Calu3 (cell line): ENCODE results near the gene PXDN. TPM values are rescaled to one million over a fixed set of nuclear protein-coding genes. Genes with fewer than 3 reads are reported as not detected.

ENCODE experiments used
- BruUV-seq: library from RNA; stranded (reverse); fragments of 400-500 nt; replicated peaks from 2 replicates; lab custom pipeline; 2021; lab: Mats Ljungman, UMichigan
- CTCF ChIA-PET: fragments of 300-600 bp; sonication (Branson Sonifier 250); formaldehyde crosslinking; loops from one replicate; lab custom pipeline; 2022; ENCODE audit warnings: antibody characterized with exemption; lab: Charles Lee
- DNase-seq: peaks from one replicate; pipeline ENCODE4 v3.0.0; 2022
- H3K27ac Mint-ChIP-seq: one replicate; pipeline ENCODE4 v1.8.0; 2022; ENCODE audit warnings: mixed read lengths; ENCODE audit not compliant: unreplicated experiment
- H3K27me3 Mint-ChIP-seq: one replicate; pipeline ENCODE4 v1.8.0; 2022; ENCODE audit warnings: mixed read lengths; ENCODE audit not compliant: unreplicated experiment
- H3K36me3 Mint-ChIP-seq: one replicate; pipeline ENCODE4 v1.8.0; 2022; ENCODE audit warnings: mild to moderate bottlenecking, moderate library complexity, mixed read lengths; ENCODE audit not compliant: insufficient read depth, unreplicated experiment
- H3K4me1 Mint-ChIP-seq: one replicate; pipeline ENCODE4 v1.8.0; 2022; ENCODE audit warnings: mild to moderate bottlenecking, low read depth, mixed read lengths; ENCODE audit not compliant: unreplicated experiment
- H3K4me3 Mint-ChIP-seq: one replicate; pipeline ENCODE4 v1.8.0; 2022; ENCODE audit warnings: mild to moderate bottlenecking, low read depth, moderate library complexity, mixed read lengths; ENCODE audit not compliant: unreplicated experiment
- H3K9me3 Mint-ChIP-seq: one replicate; pipeline ENCODE4 v1.8.0; 2022; ENCODE audit warnings: low read depth, mixed read lengths; ENCODE audit not compliant: unreplicated experiment
- intact Hi-C: fragments of 100-400 bp; cut with micrococcal nuclease; formaldehyde crosslinking; loops from one replicate; pipeline ENCODE4 v1.10.0; 2022; ENCODE audit not compliant: unreplicated experiment
- total RNA-seq: library from RNA; stranded (reverse); gene quantifications from 2 replicates; pipeline ENCODE4 v1.2.3, GENCODE V29; 2022
- TF ChIP-seq, protein P1 (sequence below): fragments of 200-600 bp; IDR thresholded peaks from one replicate; pipeline ENCODE4 v1.8.0; 2022; ENCODE audit warnings: antibody characterized with exemption; ENCODE audit not compliant: unreplicated experiment

The PXDN gene
- total RNA-seq, 1 experiment from 2014 or later, result not detected

DNA sequence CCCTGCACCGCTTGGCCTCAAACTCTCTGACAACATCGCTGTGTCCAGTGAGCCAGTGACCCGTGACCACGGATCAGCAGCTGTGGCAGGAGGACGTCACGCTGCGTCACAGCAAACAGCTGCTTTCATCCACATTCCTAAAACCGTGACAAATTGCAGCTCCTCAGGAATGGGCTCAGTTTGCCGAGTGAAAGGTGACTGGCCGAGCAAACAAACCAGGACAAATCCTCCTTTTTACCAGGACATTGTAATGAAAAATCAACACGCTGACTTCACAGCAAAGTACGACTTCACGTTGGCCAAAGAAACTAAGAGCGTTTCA lies 57.6 kb downstream of the PXDN start:
- H3K27me3 Mint-ChIP-seq, result no peaks in the 10 kb centered on the region
- TF ChIP-seq, protein P1, sequence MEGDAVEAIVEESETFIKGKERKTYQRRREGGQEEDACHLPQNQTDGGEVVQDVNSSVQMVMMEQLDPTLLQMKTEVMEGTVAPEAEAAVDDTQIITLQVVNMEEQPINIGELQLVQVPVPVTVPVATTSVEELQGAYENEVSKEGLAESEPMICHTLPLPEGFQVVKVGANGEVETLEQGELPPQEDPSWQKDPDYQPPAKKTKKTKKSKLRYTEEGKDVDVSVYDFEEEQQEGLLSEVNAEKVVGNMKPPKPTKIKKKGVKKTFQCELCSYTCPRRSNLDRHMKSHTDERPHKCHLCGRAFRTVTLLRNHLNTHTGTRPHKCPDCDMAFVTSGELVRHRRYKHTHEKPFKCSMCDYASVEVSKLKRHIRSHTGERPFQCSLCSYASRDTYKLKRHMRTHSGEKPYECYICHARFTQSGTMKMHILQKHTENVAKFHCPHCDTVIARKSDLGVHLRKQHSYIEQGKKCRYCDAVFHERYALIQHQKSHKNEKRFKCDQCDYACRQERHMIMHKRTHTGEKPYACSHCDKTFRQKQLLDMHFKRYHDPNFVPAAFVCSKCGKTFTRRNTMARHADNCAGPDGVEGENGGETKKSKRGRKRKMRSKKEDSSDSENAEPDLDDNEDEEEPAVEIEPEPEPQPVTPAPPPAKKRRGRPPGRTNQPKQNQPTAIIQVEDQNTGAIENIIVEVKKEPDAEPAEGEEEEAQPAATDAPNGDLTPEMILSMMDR, result no peak
- peaks cover 9% of the 10 kb centered on the region for H3K9me3 Mint-ChIP-seq
- intact Hi-C loops, result no loop called here
- DNase-seq, result no peak
- H3K36me3 Mint-ChIP-seq, result no peaks in the 10 kb centered on the region
- no peak overlapping the region for H3K4me3 Mint-ChIP-seq
- BruUV-seq, result no TSS peak
- CTCF ChIA-PET, result no interaction called here
- no peaks in the 10 kb centered on the region for H3K4me1 Mint-ChIP-seq
- H3K27ac Mint-ChIP-seq, result no peak overlapping the region

DNA sequence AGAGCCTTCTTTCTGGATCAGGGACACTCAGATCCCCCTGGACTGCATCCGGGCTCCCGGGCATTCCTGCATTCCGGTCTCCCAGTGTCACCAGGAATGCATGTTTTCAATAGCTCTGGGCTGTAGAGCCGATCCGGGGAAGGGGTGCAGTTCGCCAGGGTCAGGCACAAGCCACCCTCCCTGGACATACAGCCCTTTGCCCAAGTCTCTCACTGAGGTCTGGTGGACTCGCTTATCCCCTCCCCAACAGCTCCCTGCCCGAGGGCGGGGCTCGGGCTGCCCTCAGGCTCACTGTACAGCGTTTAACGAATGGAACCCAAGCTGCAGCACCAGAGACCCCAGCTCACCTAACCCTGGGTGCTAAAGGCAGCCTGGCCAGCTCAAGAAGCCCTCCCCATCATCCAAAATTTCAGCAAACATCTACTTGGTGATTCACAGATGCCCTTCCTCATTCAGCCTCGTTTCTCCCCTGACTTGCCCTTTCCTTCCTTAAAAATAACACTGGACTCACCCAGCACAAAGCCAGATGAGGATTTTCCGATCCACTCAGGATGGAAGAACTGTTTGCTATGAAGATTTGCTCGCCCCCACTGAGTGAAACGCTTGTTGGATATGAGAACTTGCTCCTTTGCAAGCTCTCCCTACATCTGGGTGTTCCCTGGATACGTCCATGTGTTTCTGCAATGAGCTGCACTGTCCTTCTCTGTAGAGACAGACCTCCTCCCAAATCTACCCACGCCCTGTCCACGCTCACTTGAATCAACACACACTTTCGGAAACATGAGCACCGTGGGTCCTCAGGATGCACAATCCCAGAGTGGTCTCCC lies 58.1 kb downstream of the PXDN start:
- Mint-ChIP-seq H3K27ac (no peak overlapping the region), H3K27me3 (no peaks in the 10 kb centered on the region), H3K36me3 (no peaks in the 10 kb centered on the region), H3K9me3 (peaks cover 9% of the 10 kb centered on the region), H3K4me3 (no peak overlapping the region), H3K4me1 (no peaks in the 10 kb centered on the region)
- intact Hi-C loops, result no loop called here
- CTCF ChIA-PET, result no interaction called here
- no peak for DNase-seq
- TF ChIP-seq, protein P1, result no peak
- no TSS peak for BruUV-seq

DNA sequence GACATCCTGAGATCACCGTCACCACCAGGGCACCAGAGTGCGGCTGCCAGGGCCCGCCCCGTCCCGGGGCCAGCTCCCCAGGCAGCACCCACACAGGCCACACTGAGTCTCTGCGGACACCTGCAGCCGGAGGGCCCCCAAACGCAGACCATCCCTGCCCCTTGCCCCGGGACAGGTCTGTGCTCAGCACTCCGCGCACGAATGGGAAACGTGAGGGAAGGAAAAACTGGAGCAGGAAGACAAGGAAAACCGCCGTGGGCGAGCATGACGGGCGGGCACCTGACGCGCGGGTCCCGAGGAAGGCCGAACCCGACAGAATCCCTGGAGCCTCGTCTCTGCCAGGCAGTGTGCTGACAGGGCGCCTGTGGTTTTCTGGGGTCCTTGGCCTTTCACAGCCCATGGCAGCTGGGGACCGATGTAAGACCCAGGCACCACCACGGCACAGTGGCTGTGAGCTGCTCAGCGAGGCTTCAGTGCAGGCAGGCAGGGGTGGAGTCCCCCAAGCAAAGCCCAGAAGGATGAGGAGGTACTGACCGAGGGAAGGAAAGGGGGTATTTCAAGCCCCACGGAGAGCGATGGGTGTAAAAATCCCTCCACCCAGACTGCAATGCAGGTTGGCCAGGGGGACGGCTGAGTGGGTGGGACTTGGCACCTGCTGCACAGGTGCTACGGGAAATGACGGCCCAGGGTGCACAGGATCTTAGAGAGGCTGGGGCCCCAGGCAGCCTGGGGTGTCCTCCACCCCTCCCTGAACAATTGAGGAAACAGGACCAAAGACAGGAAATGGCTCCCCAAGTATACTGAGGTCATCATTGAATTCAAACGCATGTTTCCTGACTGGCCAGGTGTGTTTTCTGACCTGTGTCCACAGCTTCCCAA lies 59.0 kb downstream of the PXDN start:
- Mint-ChIP-seq H3K4me1 (no peaks in the 10 kb centered on the region), H3K27ac (no peak overlapping the region), H3K9me3 (peaks cover 9% of the 10 kb centered on the region), H3K4me3 (no peak overlapping the region), H3K27me3 (no peaks in the 10 kb centered on the region), H3K36me3 (no peaks in the 10 kb centered on the region)
- CTCF ChIA-PET, result no interaction called here
- TF ChIP-seq, protein P1, result no peak
- BruUV-seq, result no TSS peak
- intact Hi-C loops, result no loop called here
- no peak for DNase-seq

DNA sequence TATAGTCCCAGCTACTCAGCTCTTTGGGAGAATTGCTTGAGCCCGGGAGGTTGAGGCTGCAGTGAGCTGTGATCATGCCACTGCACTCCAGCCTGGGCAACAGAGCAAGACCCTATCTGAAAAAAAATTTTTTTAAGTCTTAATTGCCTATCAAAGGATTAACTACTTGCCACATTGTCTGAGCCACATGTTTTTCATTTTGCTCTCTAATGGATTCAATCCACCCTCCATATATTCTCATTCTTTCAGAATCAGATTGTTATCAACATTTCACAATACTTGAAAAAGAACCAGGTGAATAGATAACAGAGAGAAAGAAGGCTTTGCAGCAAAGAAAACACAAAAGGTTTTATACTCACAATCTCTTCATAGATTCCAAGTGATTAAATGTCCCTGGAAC lies 61.0 kb downstream of the PXDN start:
- peaks cover 9% of the 10 kb centered on the region for H3K9me3 Mint-ChIP-seq
- H3K4me3 Mint-ChIP-seq, result no peak overlapping the region
- no peaks in the 10 kb centered on the region for H3K27me3 Mint-ChIP-seq
- no peak overlapping the region for H3K27ac Mint-ChIP-seq
- intact Hi-C loops, result no loop called here
- H3K36me3 Mint-ChIP-seq, result no peaks in the 10 kb centered on the region
- DNase-seq, result no peak
- H3K4me1 Mint-ChIP-seq, result no peaks in the 10 kb centered on the region
- no TSS peak for BruUV-seq
- CTCF ChIA-PET, result no interaction called here
- TF ChIP-seq, protein P1, result no peak
